OCI-LY1 (cell line): ENCODE measurements around the gene CAMK4.
"Not testable (repeated sequence)": the region's sequence is repeated elsewhere in the genome, so short reads cannot be mapped to it uniquely, and the experiment has no call there.

ENCODE experiments used
- H2AFZ ChIP-seq: fragments of 200-600 bp; sonication (generic), shearing (Covaris generic); 2 replicates; pipeline ENCODE4 v1.6.0; 2014; ENCODE audit warnings: antibody characterized with exemption, mild to moderate bottlenecking, low read length
- H3F3A ChIP-seq: fragments of 200-600 bp; sonication (generic), shearing (Covaris generic); 2 replicates; pipeline ENCODE4 v1.6.0; 2014; ENCODE audit warnings: mild to moderate bottlenecking, antibody characterized with exemption, low read length, moderate library complexity; ENCODE audit not compliant: insufficient read depth
- H3K27ac ChIP-seq: fragments of 200-600 bp; sonication (generic); 2 replicates; pipeline ENCODE4 v1.5.1; 2014; ENCODE audit warnings: low read length, mixed run types, mild to moderate bottlenecking, low read depth; ENCODE audit not compliant: poor library complexity, severe bottlenecking
- H3K27me3 ChIP-seq: fragments of 200-600 bp; sonication (generic); 2 replicates; pipeline ENCODE4 v1.6.0; 2014; ENCODE audit warnings: antibody characterized with exemption, mild to moderate bottlenecking, low read length, moderate library complexity; ENCODE audit not compliant: insufficient read depth
- H3K36me3 ChIP-seq: fragments of 200-600 bp; sonication (generic); 2 replicates; pipeline ENCODE4 v1.6.1; 2014; ENCODE audit warnings: mild to moderate bottlenecking, antibody characterized with exemption, low read length, moderate library complexity, mixed read lengths; ENCODE audit not compliant: insufficient read depth
- H3K4me1 ChIP-seq: fragments of 200-600 bp; sonication (generic); 2 replicates; pipeline ENCODE4 v1.5.1; 2014; ENCODE audit warnings: mild to moderate bottlenecking, low read length, moderate library complexity; ENCODE audit not compliant: insufficient read depth, severe bottlenecking
- H3K4me2 ChIP-seq: fragments of 200-600 bp; sonication (generic), shearing (Covaris generic); 2 replicates; pipeline ENCODE4 v1.6.1; 2014; ENCODE audit warnings: low read length
- H3K4me3 ChIP-seq: fragments of 200-600 bp; sonication (generic); 2 replicates; pipeline ENCODE4 v1.5.1; 2014; ENCODE audit warnings: low read length, low read depth, mild to moderate bottlenecking, mixed read lengths; ENCODE audit not compliant: poor library complexity, severe bottlenecking
- H3K79me2 ChIP-seq: fragments of 200-600 bp; shearing (Covaris generic); 2 replicates; pipeline ENCODE4 v1.6.1; 2016; ENCODE audit warnings: mixed run types, low read length, mixed read lengths; ENCODE audit not compliant: insufficient read depth
- H3K9ac ChIP-seq: fragments of 200-600 bp; sonication (generic), shearing (Covaris generic); 2 replicates; pipeline ENCODE4 v1.6.1; 2014; ENCODE audit warnings: mild to moderate bottlenecking, low read length, mixed read lengths
- H3K9me2 ChIP-seq: fragments of 200-600 bp; sonication (generic), shearing (Covaris generic); 2 replicates; pipeline ENCODE4 v1.6.1; 2014; ENCODE audit warnings: low read depth, mild to moderate bottlenecking, low read length, mixed read lengths
- H3K9me3 ChIP-seq: fragments of 200-600 bp; shearing (Covaris generic); 2 replicates; pipeline ENCODE4 v1.6.1; 2014; ENCODE audit warnings: low read length, mixed read lengths
- H4K20me1 ChIP-seq: fragments of 200-600 bp; sonication (generic), shearing (Covaris generic); 2 replicates; pipeline ENCODE4 v1.6.0; 2016; ENCODE audit warnings: mild to moderate bottlenecking, low read length; ENCODE audit not compliant: insufficient read depth
- EZH2 ChIP-seq: fragments of 200-600 bp; sonication (generic), shearing (Covaris generic); IDR thresholded peaks from 2 replicates; pipeline ENCODE4 v1.8.0; 2017; ENCODE audit warnings: borderline replicate concordance, mixed run types, mild to moderate bottlenecking, antibody characterized with exemption, low read length, moderate library complexity, mixed read lengths
- TF ChIP-seq, protein P1 (sequence below): fragments of 200-600 bp; sonication (generic), shearing (Covaris generic); IDR thresholded peaks from 2 replicates; pipeline ENCODE4 v1.5.1; 2017; ENCODE audit warnings: mild to moderate bottlenecking, antibody characterized with exemption, low read length, moderate library complexity, mixed read lengths

CAMK4 gene

DNA sequence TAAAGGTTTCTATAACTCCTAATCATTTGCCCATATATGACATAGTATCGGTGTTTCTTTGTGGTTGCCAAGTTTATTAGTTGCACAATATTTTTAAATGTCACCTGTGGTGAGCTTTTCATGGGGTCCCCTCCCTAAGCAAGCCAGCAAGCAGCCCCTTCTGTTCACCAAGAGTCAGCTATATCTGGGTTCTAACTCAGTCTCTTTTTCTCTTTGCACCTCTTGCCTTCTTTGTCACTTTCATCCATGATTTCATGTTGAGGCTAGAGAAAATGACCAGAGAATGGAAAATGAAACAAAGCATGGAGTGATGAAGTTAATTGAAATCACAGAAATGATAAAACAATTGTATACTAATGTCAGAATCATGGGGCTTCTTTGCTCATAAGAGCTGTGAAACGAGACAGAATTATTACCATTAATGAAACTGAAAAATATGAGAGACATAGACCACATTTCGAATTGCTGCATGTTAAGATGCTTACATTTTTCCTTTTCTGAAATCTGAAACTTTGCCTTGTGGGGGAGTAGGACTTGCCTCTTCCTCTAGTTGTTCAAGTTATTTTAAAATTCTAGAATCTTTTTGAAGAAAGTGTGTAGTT, 75.7 kb downstream of the CAMK4 start:
- Histone ChIP-seq H3F3A (no peaks in the 10 kb centered on the region), H3K27me3 (no peaks in the 10 kb centered on the region), H3K4me3 (no peak overlapping the region), H3K36me3 (peaks cover 48% of the 10 kb centered on the region), H3K79me2 (peaks cover 25% of the 10 kb centered on the region), H3K4me2 (no peak overlapping the region), H3K27ac (no peak overlapping the region), H3K9ac (no peak overlapping the region), H3K4me1 (no peaks in the 10 kb centered on the region), H3K9me2 (no peaks in the 10 kb centered on the region), H2AFZ (no peak overlapping the region), H3K9me3 (peaks cover 25% of the 10 kb centered on the region), H4K20me1 (no peaks in the 10 kb centered on the region)
- TF ChIP-seq, protein P1, sequence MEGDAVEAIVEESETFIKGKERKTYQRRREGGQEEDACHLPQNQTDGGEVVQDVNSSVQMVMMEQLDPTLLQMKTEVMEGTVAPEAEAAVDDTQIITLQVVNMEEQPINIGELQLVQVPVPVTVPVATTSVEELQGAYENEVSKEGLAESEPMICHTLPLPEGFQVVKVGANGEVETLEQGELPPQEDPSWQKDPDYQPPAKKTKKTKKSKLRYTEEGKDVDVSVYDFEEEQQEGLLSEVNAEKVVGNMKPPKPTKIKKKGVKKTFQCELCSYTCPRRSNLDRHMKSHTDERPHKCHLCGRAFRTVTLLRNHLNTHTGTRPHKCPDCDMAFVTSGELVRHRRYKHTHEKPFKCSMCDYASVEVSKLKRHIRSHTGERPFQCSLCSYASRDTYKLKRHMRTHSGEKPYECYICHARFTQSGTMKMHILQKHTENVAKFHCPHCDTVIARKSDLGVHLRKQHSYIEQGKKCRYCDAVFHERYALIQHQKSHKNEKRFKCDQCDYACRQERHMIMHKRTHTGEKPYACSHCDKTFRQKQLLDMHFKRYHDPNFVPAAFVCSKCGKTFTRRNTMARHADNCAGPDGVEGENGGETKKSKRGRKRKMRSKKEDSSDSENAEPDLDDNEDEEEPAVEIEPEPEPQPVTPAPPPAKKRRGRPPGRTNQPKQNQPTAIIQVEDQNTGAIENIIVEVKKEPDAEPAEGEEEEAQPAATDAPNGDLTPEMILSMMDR: no peak
- TF ChIP-seq EZH2: no peak

DNA sequence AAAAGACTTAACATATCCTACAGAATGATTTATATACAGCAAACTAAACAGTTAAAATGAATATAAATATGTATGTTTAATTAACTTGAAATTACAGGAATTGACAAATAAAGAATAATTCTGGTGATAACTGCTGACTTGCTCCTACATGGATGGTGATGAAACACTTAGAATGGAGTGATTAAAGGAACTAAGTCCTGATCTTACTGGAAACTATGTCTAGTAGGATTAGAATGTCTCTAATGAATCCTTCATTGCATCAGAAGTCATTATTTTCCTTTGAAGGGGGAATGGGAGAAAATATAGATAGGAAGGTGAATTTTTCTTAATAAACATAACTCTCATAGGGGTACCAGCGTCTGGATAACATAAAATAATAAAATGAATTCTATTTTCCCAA, 77.1 kb downstream of the CAMK4 start:
- Histone ChIP-seq H3K27me3 (no peaks in the 10 kb centered on the region), H3K9me2 (no peaks in the 10 kb centered on the region), H3K4me1 (no peaks in the 10 kb centered on the region), H4K20me1 (no peaks in the 10 kb centered on the region), H3K4me2 (no peak overlapping the region), H3K4me3 (no peak overlapping the region), H3K9ac (no peak overlapping the region), H2AFZ (no peak overlapping the region), H3K27ac (no peak overlapping the region), H3K9me3 (peaks cover 25% of the 10 kb centered on the region), H3K36me3 (peaks cover 45% of the 10 kb centered on the region), H3K79me2 (peaks cover 12% of the 10 kb centered on the region; the same call in 1 of the 2 replicates), H3F3A (no peaks in the 10 kb centered on the region)
- TF ChIP-seq, protein P1: no peak
- TF ChIP-seq EZH2: no peak

DNA sequence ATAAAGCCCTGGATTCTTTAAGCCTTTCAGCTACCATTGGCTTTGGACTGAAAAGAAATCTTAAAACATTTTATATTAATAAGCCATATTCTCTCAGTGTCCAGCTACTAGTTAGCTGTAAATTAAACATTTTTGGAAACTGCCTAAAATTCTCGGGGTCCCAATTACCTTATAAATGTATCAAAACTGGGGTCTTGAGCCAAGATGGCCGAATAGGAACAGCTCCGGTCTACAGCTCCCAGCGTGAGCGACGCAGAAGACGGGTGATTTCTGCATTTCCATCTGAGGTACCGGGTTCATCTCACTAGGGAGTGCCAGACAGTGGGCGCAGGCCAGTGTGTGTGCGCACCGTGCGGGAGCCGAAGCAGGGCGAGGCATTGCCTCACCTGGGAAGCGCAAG, 77.9 kb downstream of the CAMK4 start:
- not testable (repeated sequence) for H3F3A ChIP-seq, H3K9me2 ChIP-seq, H3K27ac ChIP-seq, H3K79me2 ChIP-seq, H2AFZ ChIP-seq, H4K20me1 ChIP-seq, H3K4me2 ChIP-seq, H3K27me3 ChIP-seq, H3K9ac ChIP-seq, H3K4me1 ChIP-seq, H3K4me3 ChIP-seq
- H3K9me3 ChIP-seq: peaks cover 25% of the 10 kb centered on the region
- peaks cover 40% of the 10 kb centered on the region for H3K36me3 ChIP-seq

DNA sequence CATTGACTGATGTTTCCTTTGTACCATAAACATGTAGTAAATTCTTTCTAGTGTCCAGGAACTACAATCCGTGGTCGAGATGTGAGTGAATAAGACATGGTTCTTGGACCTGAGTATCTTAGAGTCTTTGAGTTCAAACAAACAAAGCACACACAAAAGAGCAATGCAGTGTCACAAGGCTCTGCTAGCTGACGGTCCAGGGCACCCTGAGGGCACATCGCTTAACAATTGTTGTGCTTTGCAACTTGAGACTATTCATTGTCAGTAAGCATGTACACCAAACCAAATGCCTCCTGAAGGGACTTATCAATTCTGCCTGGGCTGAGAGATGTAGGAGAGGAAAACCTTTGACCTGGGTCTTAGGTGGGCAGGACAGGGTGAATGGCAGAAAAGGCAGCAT, 84.8 kb downstream of the CAMK4 start:
- no peak for TF ChIP-seq EZH2
- TF ChIP-seq, protein P1: no peak
- H3K9me3 ChIP-seq: no peaks in the 10 kb centered on the region
- no peaks in the 10 kb centered on the region for H3K27me3 ChIP-seq
- peaks cover 28% of the 10 kb centered on the region for H3K4me1 ChIP-seq
- no peak overlapping the region for H2AFZ ChIP-seq
- H3K27ac ChIP-seq: no peak overlapping the region
- H3K9me2 ChIP-seq: no peaks in the 10 kb centered on the region
- H3F3A ChIP-seq: no peaks in the 10 kb centered on the region; the same call in 1 of the 2 replicates
- no peak overlapping the region for H3K4me3 ChIP-seq
- H3K79me2 ChIP-seq: peaks cover 47% of the 10 kb centered on the region
- H3K4me2 ChIP-seq: no peak overlapping the region
- no peaks in the 10 kb centered on the region for H4K20me1 ChIP-seq
- H3K36me3 ChIP-seq: peaks cover 8% of the 10 kb centered on the region; the same call in 1 of the 2 replicates
- no peak overlapping the region for H3K9ac ChIP-seq
